EL (cell line): ENCODE measurements around the gene OR52I2.

Source experiments
- DNase-seq: peaks from one replicate; pipeline ENCODE4 v3.0.0-alpha.2; 2016

OR52I2 gene

DNA sequence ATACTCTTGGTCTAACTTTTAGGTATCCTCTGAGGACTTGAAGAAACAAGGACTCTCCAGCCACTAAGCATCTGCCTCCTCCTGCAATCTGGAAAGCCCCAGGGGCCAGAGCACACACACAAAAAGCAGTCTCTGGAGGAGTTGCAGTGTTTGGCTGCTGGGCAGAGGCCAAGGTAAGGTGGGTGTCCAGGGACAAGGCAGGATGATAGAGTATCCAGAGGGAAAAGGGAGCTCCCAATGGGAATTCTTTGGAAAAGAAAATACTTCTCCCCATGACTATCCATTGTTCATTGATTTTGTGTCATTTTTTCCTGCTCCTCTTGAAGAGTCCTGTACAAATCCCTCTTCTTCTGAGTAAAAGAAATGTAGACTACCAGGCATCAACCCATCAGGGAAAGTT is at the start of gene OR52I2:
OR52I2 (plus strand) TSS at position 301 of the 400 bp plus-strand sequence.
- no peak for DNase-seq

DNA sequence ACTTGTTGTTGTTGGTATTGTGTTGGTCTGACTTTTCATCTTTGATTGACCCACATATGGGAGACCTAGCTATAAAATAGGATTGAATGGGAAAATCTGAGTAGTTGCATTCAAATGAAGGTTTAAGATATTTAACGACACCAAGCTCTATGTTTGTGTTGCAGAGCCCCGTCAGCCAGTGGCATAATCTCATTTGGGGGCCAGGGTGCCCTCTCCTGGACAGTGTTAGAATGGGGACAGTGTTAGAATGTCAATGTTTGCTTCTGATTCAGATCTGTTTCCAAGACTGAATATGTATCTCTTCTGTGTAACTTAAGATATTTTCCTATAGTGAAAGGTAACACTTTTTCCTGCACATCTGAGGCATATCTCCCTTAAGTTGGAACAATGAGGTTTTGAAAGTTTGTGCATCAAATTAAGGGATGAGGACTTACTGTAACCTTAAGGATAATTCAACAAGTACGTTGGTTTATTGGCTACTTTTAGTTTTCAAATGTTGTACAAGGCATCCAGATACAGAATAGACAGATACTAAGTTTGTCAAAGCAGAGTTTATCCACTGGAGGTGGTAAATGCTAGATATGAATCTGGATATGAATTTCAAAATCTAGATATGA is 41.8 kb upstream of the OR52I2 start:
- DNase-seq, result peak; percentile 36

DNA sequence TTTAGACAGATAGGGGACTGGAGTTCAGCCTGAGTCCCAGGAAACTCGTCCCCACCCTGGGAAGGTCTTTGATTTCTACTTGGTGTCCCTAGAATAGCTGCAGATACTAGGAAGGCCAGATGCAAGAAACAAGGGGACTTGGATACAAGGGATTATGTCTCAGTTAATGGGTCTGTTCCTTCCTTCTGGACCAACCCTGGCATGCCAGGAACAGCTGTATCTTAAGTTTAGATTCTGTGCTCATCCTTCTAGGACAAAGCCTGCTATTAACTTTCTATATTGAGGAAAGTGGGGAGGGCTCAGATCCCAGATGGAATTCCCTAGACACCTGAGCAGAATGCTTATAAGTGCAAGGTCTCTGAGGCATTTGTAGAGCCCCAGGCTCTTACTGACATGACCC is 40.5 kb upstream of the OR52I2 start:
- DNase-seq, result no peak

DNA sequence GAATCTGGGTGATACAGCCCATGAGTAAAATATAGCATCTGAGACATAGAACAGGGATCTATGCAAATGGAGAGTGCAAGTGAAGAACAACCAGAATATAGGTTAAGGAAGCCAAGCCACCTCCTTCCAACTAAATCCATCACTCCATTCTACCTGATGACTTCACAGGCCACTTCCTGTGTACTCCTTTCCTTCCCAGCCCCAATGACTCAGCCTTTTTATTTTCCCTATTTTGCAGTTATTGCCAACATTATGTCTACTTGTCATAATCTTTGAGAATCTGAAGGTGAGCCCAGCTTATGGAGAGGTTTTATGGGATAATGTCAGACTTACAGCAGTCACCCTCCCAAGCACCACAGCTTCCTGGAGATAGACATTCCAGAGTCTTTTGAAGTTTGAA is 38.0 kb upstream of the OR52I2 start:
- no peak for DNase-seq

DNA sequence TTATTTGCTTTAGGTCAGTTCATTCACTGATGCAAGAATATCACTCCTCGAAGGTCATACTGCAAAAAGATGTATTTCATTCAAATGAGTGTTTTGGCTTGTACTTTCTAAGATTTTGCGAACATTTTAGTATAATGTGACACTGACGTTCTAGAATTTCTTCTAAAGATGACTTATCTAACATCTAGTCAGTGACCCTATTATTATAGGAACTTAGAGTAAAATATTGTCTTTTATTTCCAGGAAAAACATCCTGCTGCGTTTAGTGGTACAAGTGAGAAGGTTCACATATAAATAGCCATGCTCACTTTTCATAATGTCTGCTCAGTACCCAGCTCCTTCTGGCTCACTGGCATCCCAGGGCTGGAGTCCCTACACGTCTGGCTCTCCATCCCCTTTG is 36.7 kb upstream of the OR52I2 start, which contains the start of gene OR52M1:
OR52M1 (plus strand) TSS at position 301 of the 400 bp plus-strand sequence; CDS start at position 301, 0 bp downstream.
- no peak for DNase-seq

DNA sequence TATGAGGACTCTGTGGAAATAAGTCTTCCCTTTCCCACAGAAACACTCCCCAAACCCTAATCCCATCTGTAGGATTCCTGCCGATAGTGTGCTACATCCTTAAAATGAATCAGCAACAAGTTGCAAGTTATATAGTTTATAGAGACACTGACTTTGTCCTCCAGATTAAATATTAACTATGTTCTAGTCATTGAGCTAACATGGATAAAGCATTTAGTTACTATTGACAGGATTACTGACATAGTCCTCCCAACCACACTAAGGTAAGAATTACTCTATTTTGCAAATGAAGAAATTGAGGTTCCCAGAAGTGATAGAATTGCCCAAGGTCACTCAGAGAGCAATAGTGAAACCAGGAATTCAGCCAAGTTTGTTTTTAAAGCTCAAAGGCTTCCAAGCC is 34.7 kb upstream of the OR52I2 start:
- DNase-seq, result no peak

DNA sequence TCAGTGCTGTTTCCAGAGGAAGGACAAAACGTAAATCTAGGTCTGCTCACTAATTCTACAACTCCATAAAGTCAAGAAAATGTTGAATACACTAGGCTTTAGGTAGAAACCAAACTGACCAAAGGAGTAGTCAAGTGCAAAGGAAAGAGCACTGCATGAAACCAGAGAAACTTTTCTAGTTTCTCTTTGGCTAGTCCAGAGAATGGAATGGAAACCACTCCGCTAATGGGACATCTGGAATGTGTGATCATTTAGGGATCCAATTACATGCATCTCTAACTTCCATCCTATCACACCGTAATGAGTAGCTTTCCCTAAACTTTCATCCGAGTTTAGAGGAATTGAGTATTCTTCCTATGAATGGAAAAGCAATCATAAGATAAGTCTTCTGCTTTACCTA is 34.1 kb upstream of the OR52I2 start:
- DNase-seq, result no peak

DNA sequence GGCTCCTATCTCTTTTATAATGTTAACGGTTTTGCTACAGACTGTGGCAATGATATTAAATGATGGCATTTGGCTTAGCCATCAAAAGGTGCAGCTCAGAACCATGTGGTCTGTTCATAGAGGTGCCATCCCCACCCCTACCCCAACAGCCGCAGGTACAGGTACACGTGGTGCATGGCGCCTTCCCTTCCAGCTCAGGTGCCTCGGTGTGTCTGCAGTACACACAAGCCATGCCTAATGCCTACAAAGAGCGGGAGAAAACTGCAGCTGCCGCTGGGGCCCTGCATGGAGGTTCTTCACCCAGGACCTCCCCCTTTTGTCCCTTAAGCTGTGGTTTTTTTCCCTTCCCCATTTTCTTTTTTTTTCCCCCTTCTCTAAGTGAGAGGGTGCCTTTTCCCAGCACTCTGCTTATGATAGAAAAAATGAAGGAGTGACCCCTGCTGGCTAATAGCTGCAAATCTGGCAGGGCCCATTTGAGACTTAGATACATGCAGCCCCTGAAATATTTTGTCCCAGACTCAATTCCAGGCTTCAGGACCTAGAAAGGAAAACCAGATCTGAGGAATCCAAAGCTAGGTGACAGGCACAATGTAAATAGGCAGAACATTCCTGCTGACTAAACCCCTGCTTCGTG is 30.1 kb upstream of the OR52I2 start:
- DNase-seq, result peak; percentile 4

DNA sequence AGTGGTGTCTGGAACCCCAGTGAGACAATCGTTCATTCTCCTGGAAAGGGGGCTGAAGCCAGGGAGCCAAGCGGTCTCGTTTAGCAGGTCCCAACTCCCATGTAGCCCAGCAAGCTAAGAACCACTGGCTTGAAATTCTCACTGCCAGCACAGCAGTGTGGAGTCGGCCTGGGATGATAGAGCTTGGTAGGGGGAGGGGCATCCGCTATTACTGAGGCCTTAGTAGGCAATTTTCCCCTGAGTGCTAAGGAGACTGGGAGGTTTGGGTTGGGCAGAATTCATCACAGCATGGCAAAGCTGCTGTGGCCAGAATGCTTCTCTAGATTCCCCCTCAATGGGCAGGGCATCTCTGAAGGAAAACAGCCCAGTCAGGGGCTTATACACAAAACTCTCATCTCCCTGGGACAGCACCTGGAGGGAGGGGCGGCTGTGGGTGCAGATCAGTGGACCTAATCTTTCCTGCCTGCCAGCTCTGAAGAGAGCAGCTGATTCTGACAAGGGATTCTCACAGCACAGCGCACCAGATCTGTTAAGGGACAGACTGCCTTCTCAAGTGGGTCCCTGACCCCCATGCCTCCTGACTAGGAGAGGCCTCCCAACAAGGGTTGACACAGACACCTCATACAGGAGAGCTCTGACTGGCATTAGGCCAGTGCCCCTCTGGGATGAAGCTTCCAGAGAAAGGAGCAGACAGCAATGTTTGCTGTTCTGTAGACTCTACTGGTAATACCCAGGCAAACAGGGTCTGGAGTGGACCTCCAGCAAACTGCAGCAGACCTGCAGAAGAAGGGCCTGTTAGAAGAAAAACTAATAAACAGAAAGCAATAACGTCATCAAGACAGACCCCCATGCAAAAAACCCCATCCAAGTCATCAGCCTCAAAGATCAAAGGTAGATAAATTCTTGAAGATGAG is 21.8 kb upstream of the OR52I2 start:
- DNase-seq, result no peak

DNA sequence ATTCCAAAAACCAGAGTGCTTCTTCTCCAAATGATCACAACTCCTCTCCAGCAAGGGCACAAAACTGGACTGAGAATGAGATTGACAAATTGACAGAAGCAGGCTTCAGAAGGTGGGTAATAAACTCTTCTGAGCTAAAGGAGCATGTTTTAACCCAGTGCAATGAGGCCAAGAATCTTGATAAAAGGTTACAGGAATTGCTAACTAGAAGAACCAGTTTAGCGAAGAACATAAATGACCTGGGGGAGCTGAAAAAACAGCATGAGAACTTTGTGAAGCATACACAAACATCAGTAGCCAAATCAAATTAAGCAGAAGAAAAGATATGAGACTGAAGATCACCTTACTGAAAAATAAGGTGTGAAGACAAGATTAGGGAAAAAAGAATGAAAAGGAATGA is 21.1 kb upstream of the OR52I2 start:
- no peak for DNase-seq

DNA sequence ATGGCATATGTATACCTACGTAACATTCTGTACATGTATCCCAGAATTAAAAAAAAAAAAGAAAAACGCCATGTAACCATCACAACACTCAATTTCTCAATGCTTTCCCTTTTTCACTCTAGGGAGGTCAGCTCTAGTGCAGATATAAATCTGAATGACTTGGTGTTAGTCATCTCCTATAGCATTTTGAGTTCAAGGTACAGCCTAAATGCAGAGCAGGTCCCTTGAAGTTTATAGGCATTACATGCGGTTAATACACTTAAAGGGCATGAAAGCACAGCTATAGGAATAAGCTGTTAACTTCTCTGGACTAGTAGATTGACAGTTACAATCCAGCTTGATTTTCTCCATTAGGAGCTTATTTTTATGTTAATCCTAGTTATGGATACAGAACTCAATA is 16.2 kb upstream of the OR52I2 start:
- no peak for DNase-seq

DNA sequence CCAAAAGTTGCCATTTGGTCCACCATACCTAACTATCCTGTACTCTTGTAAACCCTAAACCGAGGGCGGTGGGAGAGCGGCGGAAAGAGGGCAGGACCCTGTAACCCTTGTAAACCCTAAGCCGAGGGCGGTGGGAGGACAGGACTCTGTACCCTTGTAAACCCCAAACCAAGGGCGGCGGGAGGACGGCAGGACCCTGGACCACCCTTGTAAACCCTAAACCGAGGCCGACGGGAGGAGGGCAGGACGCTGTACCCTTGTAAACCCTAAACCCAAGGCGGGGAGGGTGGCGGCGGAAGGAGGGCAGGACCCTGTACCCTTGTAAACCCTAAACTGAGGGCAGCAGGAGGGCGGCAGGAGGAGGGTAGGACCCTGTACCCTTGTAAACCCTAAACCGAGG is 12.5 kb upstream of the OR52I2 start:
- DNase-seq, result no peak

DNA sequence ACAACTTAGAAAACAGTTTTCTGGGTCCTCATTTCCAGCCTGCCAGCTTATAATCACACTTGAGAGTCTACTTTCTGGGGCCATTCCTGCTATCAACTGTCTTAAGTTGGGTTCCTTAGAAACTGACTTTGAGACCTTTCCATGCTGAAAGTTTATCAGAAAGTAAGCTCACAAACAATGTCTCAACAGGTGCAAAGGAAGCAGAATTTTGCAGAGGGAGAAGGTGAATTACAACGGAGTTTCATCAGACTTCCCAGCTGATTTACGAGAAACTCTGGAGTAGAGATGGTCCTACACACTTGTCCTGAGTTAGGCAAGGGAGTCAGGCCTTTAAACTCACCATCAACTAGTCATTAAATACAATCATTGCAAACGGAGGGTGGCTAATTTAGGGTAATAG is 4.7 kb upstream of the OR52I2 start:
- no peak for DNase-seq

DNA sequence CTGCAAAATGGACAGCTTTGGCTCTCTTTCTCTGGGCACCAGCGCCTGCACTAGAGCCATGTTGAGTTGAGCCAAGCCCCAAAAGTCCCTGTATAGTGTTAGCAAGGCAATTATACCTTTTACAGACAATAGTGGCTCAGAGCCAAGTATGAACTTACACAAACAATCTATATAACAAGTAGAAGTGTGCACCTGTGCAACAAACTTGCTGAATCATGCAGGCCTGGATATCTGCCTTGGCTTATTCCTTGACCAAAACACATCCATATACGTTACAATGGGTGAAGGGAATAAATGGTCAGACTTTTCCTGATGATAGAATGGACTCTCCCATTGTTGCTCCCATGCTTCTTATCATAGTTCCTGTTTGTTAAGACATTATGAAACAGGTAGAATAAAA is 3.8 kb upstream of the OR52I2 start:
- DNase-seq, result no peak

DNA sequence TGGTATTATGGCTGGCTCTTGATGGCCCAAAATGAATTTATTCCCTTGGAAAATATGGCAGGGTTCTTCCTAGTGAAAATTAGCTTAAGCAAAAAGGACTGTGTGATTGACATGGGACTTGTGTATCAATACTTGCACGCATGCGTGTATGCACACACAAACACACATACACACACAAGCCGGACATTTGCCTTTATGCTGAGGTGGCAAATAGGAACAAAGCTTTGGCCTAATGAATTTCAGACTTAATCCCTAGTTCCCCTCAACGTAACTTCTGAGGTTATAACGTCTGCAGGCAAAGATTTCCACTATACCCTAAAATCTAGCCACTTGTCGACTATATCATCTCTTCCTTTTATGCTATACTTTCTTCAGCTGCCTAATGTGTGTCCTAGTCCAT is 2.9 kb upstream of the OR52I2 start:
- no peak for DNase-seq

DNA sequence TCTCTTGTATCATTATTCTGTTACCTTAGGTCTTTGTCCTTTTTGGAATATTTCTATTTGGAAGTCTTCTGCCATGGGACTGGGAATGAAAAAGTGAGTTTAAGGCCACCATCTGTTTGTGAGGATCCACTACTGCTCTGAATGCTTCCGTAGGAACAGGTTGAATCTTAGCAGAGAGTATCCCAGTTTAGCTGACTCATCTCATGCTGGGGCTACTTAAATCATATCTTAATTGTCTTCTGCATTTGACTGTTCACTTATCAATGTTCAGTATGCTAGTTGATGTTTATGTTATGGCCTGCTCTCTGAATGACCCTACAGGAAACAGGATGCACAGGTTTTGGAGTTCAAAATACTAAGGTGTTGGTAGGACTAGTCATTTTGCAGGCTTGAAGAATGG is 1.4 kb upstream of the OR52I2 start:
- no peak for DNase-seq

DNA sequence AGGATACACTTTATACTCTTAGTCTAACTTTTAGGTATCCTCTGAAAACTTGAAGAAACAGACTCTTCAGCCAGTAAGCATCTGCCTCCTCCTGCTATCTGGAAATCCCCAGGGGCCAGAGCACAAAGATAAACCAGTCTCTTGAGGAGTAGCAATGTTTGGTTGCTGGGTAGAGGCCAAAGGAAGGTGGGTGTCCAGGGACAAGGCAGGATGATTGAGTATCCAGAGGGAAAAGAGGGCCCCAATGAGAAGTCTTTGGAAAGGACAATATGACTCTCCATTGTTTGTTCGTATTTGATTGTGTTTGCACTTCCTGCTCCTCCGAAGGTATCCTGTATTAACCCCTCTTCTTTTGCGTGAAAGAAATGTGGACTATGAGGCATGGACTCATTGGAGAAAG is 7.5 kb downstream of the OR52I2 start:
- DNase-seq, result no peak

DNA sequence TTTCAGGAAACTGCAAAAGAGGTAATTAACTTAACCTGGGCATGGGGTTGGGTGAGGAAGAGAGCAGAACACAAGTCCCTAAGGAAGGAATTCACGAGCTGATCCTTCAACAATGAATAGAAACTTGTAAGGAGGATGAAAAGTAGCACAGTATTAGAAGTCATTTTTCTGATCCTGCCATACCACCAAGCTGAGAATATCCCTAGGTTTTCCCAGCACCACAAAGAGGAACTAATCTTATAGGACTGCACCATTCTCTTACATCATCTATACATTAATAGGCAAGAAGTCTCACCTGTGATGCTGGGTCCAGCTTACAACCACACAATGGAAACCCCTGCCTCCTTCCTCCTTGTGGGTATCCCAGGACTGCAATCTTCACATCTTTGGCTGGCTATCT is 12.2 kb downstream of the OR52I2 start, which contains the start of gene OR52I1:
OR52I1 (plus strand) TSS at position 301 of the 400 bp plus-strand sequence; CDS start at position 301, 0 bp downstream.
- no peak for DNase-seq

DNA sequence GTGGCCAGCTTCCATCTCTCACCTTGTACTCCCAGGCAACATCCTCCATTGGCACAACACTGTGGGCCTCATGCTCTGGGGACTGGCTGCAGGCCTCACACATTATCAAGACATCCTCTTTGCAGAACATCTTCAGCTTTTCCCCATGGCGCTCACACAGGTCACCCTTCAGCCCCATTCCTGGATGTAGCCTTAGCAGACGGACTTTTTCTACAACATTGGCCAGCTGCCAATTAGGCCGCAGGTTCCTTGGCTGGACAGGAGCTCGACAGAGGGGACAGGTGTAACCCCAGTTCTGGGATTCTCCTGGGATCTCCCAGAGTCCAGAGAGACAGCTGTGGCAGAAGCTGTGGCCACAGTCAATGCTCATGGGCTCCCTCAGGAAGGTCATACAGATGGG is 23.5 kb downstream of the OR52I2 start:
- no peak for DNase-seq

DNA sequence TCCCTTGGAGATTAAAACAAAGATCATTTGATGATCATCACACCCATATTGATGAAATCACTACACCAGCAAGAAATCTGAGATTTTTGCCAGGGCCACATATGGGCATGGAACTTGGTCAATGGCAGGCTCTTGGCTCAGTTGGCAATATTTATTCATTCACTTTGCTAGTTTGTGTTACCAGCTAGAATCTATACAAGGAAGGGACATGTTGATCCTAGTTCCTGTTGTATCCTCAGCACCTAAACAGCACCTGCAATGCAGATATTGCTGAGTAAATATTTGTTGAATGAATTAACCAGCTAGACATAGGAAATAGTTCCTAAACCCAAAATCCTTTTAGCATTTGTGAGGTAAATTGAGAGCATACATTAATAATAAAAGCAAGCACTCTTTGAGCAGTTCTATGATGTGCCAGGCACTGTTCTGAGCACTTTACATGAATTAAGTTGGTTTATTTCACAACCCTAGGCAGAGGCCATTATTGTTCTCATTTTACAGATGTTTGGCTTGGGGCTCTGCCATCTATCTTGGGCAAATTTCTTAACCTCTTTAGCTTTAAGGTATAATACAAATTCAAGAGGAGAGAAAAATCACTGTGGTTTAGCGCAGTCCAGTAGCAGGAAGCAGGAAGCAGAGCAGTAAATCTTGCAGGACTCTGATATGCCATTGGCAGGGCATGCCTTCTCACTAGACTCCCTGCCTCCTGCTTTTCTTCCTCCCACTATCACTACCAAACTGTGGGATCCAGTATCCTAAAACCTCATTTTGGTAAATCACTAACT is 24.9 kb downstream of the OR52I2 start:
- peak; percentile 22 for DNase-seq

DNA sequence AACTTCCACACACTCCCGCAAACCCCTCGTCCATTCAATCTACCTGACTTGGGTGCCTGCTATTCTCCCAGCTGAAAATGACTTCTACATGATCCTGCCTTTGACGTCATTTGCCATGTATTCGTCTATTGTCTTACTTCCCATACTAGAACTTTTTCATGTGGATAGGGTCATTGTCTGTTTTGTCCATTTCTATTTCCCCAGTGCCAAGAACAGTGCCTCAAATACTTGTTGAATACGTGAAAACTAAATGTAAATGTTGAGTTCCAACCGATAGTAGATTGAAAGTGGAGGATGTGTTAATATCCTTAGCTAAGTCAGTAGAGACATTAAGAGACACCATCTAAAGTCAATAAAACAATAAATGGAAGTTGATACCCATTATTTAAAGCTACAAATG is 25.6 kb downstream of the OR52I2 start:
- DNase-seq, result peak; percentile 13

DNA sequence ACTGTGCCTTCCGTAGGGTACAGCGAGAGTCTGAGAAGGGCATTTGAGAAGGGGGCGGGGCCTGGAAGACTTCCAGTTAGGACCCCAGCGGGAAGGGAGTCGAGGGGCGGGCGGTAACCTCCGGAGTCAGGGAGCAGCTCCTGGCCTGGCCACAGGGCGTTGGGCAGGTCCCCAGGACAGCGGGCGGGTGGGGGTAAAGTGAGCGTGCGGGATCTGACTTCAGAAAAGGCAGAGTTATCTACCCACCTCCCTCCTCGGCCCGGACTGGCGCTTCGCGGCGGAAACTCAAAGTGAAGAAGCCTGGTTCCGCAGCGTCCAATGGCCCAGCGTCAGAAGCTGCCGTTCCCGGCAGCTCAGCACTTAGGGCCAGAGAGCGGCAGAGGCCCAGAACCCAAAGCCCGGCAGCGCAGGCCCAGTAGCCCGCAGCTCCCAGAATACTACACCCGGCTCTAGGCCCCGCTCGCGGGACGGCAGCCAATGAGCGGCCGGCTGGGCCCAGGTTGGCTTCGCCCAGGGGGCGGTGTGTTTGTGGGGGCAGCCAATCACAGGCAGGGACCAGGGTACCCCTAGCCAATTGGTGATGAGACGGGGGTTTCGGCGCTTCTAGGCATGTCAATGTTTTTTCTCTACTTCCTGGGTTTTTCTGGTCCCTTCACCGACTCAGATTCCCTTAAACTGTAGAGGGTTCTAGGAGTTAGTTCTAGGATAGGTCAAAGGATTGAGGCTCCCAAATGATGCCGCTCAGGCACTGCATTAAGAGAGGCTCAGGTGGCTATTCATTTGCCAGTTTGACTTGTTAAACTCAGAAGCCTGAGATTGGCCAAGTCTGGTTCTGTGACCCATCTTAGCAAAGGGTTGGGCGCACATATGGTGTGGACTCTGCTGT is 26.5 kb downstream of the OR52I2 start, which contains the start of gene TRIM68:
TRIM68 (minus strand) TSS at position 451 of the 886 bp plus-strand sequence. CDS start 2,727 bp downstream, outside the sequence.
- DNase-seq, result peak; percentile 97
